Measurements from ENCODE around the gene MSRB2. TPM values are rescaled to one million over a fixed set of nuclear protein-coding genes. Genes with fewer than 3 reads are reported as not detected.

Gene MSRB2
- total RNA-seq, 4 donors from 2014 or later = 15.4 to 49.6 (median 30.7) TPM

- Histone ChIP-seq H3K4me1 (peaks cover 5 to 6% of the 10 kb centered on the region in 2 donors), H3K36me3 (no peaks in the 10 kb centered on the region), H3K4me3 (replicated peaks in 1 of 3) (no peak overlapping the region), H3K9me3 (no peaks in the 10 kb centered on the region), H3K27me3 (no peaks in the 10 kb centered on the region), H3K27ac (no peak overlapping the region)
- 81 to 83% methylated on average over 7 of the region's 7 CpGs for WGBS, 2 donors
- no peak for TF ChIP-seq POLR2A (IDR thresholded peaks at IDR 0.05)
- TF ChIP-seq CTCF (IDR thresholded peaks at IDR 0.05) = no peak
- DNase-seq = no peak
- intact Hi-C loops (cut with DNase I) = loop anchor here (10.0 kb wide), 1 partner anchor 1404 kb away; no protein-coding TSS in a partner anchor
Measured at GRCh38 chr10:23151071-23151470, 55.7 kb downstream of the MSRB2 start.

- H3K9me3 ChIP-seq = no peaks in the 10 kb centered on the region
- intact Hi-C loops (cut with DNase I) = loop anchor here (10.0 kb wide), 1 partner anchor 1400 kb away; no protein-coding TSS in a partner anchor
- H3K36me3 ChIP-seq = no peaks in the 10 kb centered on the region
- DNase-seq = no peak
- TF ChIP-seq CTCF (IDR thresholded peaks at IDR 0.05) = no peak
- no peak for TF ChIP-seq POLR2A (IDR thresholded peaks at IDR 0.05)
- 83 to 91% methylated on average over 7 of the region's 7 CpGs for WGBS, 2 donors
- H3K4me3 ChIP-seq (replicated peaks in 1 of 3) = no peak overlapping the region
- H3K4me1 ChIP-seq = peaks cover 8 to 12% of the 10 kb centered on the region in 2 donors
- no peak overlapping the region for H3K27ac ChIP-seq
- no peaks in the 10 kb centered on the region for H3K27me3 ChIP-seq
Measured at GRCh38 chr10:23155169-23155568, 59.8 kb downstream of the MSRB2 start.

GRCh38 chr10:23156447-23157150 lies 61.2 kb downstream of the MSRB2 start:
- TF ChIP-seq CTCF (IDR thresholded peaks at IDR 0.05) = no peak
- no peak for TF ChIP-seq POLR2A (IDR thresholded peaks at IDR 0.05)
- Histone ChIP-seq H3K27me3 (no peaks in the 10 kb centered on the region), H3K9me3 (no peaks in the 10 kb centered on the region), H3K27ac (peak overlapping the region; percentile 56 to 81 (median 57)), H3K36me3 (no peaks in the 10 kb centered on the region), H3K4me3 (replicated peaks in 1 of 3) (no peak overlapping the region), H3K4me1 (peaks cover 8 to 12% of the 10 kb centered on the region in 2 donors)
- intact Hi-C loops (cut with DNase I) = loop anchor here (10.0 kb wide), 1 partner anchor 1398 kb away; no protein-coding TSS in a partner anchor
- no peak for DNase-seq
- 80 to 87% methylated on average over 10 of the region's 10 CpGs for WGBS, 2 donors

GRCh38 chr10:23157239-23157681 lies 61.9 kb downstream of the MSRB2 start:
- Histone ChIP-seq H3K4me1 (peaks cover 8 to 12% of the 10 kb centered on the region in 2 donors), H3K36me3 (no peaks in the 10 kb centered on the region), H3K9me3 (no peaks in the 10 kb centered on the region), H3K27ac (peak overlapping the region; percentile 57 to 81 (median 78)), H3K27me3 (no peaks in the 10 kb centered on the region), H3K4me3 (replicated peaks in 1 of 3) (peak overlapping the region in 1 of 3 donors; percentile 2)
- peak; percentile 88 to 91 for DNase-seq
- 26 to 45% methylated on average over 13 to 14 of the region's 14 CpGs for WGBS, 2 donors
- TF ChIP-seq CTCF (IDR thresholded peaks at IDR 0.05) (peak in 2 of 6 experiments; percentile 7 to 10), POLR2A (IDR thresholded peaks at IDR 0.05) (no peak)
- intact Hi-C loops (cut with DNase I) = loop anchor here (10.0 kb wide), 1 partner anchor 1398 kb away; no protein-coding TSS in a partner anchor
